HG02973 (cell line): Measurements from ENCODE around the gene CHST12.
"Not testable (repeated sequence)": the region's sequence is repeated elsewhere in the genome, so short reads cannot be mapped to it uniquely, and the experiment has no call there.

Experiments used
- ATAC-seq: cut with Tn5 transposase; IDR thresholded peaks from one replicate; pipeline ENCODE4 v1.9.1; 2021; ENCODE audit warnings: moderate library complexity; ENCODE audit not compliant: unreplicated experiment

Gene CHST12

DNA sequence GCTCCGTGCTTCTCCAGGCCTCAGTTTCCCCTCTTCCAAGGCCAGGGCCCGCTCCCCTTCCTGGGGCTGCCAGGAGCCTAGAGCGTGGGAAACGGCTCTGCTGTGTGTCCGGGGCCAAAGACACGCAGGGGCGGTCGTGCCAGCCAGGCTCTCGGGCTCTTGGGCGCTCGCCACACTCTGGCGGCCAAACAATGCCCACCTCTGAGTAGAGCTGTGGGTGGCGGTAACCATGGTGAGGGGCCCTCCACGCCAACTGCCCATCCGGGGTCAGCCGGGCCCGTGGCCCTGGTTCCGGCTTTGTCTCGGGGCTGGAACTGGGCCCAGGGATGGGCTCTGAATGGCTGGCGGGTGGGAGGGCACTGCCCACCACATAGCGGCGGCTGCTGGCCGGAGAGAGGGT, 56.8 kb downstream of the CHST12 start:
- no peak for ATAC-seq

DNA sequence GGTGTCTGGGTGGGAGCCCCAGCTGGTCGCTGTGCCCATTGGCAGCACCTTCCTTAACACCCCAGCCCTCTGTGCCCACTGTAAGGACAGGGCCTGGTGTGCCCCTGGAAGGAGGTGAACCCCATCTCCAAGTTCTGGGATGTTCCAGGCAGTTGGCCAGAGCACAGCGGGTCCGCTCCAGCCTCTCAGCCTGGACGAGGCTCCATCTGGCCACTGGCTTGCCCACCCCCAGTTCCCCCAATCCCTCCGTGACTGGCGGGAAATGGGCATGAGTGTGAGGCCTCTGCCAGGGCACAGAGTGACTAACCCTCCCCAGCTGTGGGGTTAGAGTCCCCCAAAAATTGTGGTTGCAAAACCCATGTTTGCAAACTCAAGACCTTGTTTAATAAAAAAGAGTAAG, 57.2 kb downstream of the CHST12 start:
- no peak for ATAC-seq

DNA sequence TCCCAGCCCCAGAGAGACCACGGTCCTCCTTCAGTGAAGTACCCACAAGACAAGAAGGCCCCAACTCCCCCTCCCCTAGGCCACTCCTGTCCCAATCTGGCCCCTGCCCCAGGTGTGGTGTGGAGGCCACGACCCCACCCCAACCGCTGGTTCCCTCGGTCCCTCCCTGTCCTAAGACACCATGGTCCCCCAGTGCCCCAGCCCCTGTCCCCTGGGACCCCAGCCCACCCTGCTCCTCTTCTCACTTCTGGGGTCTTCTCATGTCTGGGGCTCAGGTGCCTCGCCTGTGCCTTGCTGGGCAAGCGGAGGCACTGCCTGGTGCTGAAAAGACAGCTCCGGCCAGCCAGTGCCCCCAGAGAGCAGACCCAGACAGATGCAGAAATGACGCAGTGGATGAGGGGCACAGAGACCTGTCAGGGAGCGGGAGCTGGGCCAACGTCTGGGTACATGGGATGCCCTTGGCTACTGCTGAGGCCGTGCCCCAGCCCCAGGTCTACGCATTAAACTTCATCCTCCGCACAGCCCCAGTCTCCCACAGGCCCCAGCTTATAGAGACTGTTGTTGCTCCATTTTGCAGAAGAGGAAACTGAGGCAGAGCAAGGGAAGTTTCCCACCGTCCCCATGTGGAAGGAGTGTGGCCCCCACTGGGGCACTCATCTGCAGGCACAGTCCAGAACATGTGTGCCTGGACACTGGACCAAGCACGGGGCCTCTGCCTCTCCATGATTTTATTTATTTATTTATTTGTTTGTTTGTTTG, 58.0 kb downstream of the CHST12 start:
- ATAC-seq, result no peak

DNA sequence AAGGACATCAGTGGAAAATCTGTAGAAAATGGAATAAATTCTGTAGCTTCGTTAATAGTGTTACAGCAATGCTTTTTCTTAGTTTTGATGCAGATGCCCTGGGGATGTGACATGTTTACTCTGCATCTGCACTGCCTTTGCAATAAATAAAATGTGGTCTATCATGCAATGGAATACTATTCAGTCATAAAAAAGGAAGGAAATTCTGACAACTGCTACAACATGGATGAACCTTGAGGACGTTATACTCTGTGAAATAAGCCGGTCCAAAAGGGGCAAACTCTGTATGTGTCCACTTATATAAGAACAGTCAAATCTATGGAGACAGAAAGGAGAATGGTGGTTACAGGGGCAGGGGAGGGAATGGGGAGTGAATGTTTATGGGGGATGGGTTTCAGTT, 59.3 kb downstream of the CHST12 start:
- ATAC-seq, result no peak

DNA sequence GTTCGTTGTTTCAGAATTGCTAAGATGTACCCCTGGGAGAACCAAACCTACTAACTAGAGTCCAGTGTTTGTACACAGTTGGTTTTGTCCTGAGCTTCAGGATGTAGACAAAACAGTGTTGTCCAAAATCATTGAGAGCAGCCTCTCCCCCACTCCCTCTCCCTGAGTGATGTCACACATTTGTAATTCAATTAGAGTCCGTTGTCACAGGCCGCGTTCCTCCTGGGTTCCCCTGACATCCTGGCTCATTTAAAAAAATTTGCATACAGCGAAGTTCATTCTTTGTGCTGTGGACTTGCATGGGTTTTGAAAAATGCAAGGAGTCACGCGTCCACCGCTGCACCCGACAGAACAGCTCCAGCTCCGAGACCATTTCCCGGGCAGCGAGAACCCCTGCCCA, 62.5 kb downstream of the CHST12 start:
- no peak for ATAC-seq

DNA sequence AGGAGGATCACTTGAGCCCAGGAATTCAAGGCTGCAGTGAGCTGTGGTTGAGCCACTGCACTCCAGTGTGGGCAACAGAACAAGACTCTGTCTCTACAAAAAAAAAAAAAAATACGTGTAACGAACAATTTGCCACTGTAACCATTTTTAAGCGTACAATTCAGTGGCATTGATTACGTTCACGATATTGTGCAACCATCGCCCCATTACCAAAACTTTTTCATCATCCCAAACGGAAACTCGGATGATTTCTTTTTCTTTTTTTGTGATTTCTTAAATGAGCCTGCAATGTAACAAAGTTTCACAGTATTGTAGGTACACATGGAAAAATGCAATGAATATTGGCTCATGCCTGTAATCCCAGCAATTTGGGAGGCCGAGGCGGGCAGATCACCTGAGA, 63.3 kb downstream of the CHST12 start:
- ATAC-seq, result no peak

DNA sequence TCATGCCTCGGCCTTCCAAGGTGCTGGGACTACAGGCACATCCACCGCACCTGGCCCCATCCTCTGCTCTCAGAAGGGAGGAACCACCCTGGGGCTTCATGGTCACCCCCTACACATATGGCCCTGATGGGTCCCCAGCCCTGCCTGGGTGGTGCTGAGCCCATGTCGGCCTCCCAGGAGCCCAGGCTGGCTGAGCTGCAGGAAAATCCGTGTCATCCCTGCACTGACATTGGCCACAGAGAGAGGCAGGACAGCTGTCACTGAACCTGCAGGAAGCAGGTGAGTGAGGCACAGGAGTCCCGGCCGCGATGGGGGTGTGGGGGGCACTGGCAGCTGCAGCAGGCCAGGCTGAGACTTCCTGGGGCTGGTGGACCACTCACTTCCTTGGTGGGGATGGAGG, 64.8 kb downstream of the CHST12 start:
- ATAC-seq, result no peak

DNA sequence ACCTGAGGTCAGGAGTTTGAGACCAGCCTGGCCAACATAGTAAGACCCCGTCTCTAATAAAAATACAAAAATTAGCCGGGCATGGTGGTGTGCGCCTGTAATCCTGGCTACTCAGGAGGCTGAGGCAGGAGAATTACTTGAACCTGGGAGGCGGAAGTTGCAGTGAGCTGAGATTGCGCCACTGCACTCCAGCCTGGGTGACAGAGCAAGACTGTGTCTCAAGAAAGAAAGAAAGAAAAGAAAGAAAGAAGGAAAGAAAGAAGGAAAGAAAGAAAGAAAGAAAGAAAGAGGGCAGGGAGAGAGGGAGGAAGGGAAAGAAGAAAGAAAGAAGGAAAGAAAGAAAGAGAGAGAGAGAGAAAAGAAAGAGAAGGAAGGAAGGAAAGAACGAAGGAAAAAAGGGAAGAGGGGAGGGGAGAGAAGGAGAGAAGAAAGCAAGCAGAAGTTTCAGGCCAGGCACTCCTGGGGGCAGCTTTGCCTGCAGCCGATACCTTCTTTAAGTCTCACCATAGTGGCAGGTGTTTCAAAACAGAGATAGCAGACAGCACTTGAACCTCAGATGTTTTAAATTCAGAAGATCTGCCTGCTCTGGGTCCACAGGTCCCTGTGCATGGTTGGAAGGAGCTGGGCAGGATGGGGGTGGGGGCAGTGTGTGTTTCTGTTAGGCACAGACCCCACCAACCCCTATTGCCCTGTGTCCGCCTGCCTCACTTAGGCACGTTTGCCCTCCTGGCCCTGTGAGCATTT, 66.2 kb downstream of the CHST12 start:
- not testable (repeated sequence) for ATAC-seq

DNA sequence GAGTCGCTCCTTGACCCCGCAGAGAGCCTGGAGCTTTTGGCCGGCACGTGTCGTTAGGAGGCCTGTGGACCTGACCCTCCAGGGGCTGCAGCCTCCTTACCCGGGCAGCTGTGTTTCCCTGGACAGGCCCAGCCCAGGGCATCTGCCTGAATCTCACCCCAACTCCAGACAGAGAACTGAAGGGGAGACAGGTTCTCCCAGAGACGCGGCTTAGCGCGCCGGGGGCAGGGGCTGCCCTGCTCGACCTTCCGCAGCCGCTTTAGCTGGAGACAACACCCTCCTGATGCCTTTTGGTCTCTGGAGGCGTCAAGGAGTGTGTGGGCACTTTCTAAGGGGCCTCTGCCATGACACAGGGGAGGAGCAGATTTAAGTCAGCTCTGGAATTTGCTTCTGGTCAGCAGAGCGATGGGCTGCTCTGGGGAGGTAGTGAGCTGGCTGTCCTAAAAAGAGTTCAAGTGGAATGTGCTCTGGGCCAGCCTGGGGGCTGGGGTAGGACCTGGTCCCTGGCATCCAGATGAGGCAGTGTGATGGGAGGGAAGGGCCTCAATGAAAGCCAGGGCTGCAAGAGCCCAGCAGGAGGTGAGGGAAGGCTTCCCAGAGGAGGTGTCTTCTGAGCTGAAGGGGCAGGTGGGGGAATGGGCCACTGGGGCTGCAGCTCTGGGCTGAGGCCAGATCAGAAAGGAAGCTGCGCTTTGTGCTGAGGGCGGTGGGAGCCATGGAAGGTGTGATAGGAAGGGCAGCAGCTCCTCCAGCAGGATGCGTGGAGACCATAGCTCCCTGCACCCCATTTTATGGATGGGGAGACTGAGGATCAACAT, 67.0 kb downstream of the CHST12 start:
- ATAC-seq, result no peak

DNA sequence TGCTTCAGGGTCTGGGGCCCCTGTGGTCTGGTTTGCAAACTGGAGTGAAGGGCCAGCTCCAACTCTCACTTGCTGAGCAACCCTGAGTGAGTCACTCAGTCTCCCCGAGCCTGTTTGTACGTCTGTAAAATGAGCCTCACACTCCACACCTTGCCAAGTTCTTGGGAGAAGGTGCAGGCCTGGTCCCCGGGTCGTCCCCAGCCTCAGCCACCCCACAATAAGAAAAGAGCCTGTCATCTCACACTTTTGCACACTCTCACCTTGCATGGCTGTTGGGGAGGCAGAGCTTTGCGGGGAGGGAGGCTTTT, 67.6 kb downstream of the CHST12 start:
- ATAC-seq, result no peak

DNA sequence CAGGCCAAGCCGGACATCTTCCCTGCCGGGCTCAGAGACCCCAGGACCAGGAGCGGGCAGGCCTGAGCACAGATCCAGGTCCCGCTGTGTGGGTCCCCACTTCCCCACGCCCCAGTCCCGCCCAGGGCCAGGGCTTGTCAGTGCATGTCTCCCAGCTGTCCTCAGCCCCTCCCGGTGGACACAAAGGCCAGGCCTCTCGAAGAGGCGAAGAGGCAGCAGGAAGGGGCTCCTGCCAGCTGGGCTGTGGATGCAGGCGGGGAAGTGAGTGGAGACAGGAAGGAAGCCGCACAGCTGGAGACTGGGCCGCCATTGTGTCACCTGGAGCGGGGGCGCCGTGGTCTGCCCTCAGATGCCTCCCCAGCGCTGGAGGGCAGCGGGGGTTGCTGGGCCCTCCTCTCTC, 68.0 kb downstream of the CHST12 start:
- no peak for ATAC-seq

DNA sequence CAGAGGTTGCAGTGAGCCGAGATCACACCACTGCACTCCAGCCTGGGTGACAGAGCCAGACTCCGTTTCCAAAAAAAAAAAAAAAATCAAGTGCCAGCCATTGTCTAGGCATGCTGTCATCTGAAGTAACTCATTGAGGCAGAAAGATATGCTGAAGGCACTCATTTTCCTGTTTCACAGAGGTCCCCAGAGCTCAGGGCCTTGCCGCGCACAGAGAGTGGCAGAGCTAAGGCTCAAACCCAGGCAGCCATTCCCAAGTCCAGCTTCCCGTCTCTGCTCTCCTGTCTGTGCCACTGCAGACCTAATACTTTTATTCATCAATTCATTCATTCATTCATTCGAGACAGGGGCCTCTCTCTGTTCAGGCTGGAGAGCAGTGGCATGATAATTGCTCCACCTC, 69.3 kb downstream of the CHST12 start:
- no peak for ATAC-seq

DNA sequence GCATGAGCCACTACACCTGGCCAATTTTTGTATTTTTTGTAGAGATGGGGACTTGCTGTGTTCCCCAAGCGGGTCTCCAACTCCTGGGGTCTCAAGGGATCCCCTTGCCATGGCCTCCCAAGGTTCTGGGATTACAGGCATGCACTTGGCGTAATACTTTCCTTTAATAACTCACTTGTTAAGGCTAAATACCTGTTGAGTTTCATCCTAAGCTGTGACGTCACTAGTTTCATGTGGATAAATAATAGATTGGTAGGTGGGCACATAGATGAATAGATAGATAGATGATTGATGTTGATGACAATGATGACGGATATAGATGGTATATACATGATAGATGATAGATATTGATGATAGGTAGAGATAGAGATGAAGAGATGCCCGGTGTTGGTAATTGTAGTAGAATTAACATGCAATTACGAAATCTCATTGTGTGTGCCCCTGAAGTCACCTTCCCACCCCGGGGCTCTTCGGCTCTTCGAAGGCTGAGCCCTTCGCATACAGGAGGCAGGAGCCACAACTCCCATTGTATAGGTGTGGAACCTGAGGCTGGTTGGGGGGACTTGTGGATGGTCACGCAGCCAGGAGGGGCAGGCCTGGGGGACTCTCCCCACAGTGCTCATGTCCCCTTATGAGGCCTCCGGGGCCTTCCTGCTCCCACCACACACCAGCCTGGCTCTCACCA, 70.2 kb downstream of the CHST12 start:
- no peak for ATAC-seq

DNA sequence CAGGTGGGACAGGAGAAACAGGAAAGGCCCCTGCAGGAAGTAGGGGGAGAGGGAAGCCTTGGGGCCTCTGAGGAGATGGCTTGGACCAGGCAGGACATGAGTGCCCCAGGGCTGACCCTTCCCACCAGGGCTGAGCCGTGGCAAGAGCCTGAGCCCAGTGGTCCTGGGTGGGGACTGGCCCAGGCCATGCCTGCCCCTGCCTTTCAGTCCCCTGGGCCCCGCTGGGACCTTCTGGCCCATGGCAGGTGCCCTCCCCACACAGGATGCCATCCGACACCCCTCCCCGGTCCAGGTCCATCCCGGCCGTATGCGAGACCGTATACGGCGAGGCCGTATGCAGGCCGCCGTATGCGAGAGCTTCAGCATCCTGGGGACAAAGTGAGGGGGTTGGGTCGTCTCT, 70.8 kb downstream of the CHST12 start:
- no peak for ATAC-seq

DNA sequence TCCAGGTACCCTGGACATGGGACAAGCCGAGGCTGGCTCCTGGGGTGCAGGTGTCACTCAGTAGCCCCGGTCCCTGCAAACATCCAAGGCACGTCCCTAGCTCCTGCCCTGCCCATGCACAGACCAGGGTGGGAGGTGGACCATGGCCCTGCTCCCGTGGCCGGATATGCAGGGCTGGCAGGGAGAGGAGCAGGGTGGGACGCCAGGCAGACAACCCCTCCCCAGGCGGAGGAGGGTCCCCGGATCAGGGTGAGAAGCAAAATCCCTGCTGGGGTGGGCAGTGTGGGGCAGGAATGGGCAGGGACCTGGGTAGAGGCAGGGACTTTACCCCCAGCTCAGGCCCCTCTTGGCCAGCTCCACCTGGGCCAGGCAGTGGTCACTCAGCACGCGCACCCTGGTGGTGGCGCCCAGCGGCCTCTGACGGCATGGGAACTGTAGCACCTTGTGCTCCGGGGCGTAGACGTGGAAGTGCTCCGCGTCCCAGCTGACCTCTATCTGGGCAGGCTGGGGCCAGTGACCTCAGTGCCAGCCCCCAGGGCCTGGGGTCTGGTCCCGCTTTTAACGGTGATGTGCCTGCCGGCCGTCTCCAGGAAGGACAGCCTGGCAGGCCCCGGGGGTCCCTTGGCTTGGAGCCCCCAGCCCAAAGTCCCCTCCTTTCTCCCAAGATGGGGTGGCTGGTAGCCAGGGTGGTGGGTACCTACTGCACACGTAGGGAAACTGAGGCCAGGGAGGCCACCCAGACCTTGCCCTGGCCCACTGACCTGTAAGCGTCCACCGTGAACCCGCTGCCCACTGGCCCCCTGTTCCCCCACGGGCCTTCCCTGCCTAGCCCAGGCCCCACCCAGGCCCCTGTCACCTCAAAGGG, 71.6 kb downstream of the CHST12 start:
- ATAC-seq, result no peak

DNA sequence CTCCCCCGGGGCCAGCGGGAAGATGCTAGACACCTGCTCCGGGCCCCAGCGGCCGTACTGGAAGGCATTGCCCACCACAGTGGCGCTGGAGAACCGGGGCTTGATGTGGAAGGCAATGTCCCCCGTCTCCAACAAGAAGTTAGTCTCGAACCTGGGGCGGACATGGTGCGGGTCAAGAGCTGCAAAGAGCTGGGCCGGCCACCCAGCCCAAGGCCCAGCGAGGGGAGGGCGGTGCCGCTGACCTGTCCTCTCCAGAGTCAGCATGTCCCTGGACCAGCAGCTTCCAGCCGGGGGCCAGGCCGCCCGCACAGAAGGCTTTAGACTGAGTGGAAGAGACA, 72.2 kb downstream of the CHST12 start:
- no peak for ATAC-seq

DNA sequence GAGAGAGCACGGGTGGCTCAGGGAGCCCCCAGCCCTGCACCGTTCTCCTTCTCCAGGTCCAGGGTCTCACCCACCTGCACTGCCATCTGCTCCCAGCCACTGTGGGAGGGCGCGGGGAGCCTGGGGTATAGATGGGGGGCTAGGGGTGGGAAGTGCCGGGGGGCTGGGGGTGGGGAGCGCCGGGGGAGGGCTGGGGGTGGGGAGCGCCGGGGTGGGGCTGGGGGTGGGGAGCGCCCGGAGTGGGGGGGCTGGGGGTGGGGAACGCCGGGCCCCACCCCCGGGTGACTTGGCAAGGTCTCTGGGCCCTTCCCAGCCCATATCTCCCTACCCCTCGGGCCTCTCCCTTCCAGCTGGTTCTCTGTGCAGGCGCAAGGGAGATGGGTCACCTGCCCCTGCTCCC, 72.9 kb downstream of the CHST12 start, which contains the start of gene GRIFIN:
GRIFIN (minus strand) TSS at position 101 of the 400 bp plus-strand sequence; CDS start at position 86, 15 bp downstream.
- ATAC-seq, result no peak

DNA sequence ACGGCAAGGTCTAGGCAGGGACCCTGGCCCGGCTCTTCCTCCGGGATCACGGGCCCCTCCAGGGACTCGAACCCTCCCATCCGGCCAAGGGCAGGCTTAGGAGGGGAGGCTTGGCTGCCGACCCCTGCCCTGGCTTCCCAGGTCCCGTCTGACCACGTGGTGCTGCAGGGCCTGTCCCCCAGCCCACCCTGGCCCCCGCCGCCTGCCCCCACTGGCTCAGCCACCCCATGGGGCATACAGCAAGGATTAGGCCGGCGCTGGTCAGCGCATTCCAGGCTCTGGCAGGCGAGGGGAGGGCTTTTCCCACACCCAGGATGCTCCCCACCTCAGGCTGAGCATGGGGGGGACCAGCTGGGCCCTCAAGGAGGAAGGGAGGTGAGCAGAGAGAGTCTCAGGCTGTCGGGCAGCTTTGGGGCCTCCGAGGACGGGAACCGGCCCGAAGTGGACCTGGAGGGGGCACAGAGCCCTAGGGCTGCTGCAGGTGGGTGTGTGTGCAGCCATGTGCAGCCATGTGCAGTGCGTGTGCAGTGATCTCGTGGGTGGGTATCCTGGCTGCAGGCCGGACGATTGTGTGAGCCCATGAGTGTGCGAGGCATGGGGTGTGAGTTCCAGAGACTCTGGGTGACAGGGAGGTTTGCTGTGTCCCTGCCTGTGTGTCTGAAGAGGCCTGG, 73.5 kb downstream of the CHST12 start:
- no peak for ATAC-seq

DNA sequence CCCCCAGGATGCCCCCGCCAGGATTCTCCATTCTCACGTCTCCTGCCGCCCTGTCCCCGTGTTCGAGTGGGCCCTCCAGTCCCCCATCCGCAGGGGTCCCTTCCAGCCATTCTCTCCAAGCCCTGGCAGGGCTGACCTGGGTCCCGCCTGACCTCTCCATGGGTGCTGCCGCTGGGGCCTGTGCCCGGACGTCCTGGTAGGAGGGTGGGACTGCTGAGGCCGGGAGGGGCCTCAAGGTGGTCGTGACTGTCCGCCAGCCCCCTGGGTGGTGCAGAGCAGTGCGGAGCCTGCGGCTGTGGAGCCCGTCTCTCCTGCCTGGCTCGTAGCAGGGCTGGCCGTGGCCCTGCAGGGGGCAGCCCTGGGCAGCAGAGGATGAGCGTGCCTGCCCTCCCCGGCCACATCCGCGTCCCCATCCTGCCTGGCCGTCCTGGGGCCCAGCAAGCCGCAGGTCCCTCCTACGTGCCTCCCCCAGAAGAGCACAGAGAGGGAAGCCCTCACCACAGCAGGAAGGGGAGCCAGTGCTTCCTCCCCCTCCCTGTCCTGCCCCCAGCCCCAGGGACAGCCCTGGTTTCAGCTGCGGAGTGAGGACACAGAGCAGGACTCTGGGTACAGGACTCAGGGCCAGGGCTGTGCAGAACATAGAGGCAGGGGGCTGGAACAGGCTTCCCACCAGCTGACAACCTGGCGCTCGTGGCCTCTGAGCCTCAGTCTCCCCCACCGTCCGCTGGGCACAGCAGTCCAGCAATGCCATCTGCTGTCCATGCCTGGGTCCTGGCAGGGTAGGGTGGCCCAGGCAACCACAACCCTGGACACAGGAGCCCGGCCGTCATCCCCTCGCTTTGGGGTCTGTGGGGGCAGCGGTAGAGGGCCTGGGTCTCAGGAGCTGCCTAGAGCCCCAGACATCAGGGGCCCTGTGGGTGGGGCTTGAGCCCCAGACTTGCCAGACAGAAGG, 74.3 kb downstream of the CHST12 start:
- ATAC-seq, result peak; percentile 63
